GM12873 (cell line): ENCODE results near the gene PYDC1.

Experiments
- TF ChIP-seq, protein P1 (sequence below): IDR thresholded peaks from 2 replicates; pipeline ENCODE4 v1.5.1; 2012; ENCODE audit warnings: low read depth, mild to moderate bottlenecking, moderate library complexity, low read length, control low read depth; ENCODE audit not compliant: insufficient read depth; ENCODE audit errors: missing control alignments

Gene PYDC1

GRCh38 chr16:31184888-31185287 is 32.0 kb downstream of the PYDC1 start:
- TF ChIP-seq, protein P1, sequence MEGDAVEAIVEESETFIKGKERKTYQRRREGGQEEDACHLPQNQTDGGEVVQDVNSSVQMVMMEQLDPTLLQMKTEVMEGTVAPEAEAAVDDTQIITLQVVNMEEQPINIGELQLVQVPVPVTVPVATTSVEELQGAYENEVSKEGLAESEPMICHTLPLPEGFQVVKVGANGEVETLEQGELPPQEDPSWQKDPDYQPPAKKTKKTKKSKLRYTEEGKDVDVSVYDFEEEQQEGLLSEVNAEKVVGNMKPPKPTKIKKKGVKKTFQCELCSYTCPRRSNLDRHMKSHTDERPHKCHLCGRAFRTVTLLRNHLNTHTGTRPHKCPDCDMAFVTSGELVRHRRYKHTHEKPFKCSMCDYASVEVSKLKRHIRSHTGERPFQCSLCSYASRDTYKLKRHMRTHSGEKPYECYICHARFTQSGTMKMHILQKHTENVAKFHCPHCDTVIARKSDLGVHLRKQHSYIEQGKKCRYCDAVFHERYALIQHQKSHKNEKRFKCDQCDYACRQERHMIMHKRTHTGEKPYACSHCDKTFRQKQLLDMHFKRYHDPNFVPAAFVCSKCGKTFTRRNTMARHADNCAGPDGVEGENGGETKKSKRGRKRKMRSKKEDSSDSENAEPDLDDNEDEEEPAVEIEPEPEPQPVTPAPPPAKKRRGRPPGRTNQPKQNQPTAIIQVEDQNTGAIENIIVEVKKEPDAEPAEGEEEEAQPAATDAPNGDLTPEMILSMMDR, result no peak

- TF ChIP-seq, protein P1, result no peak
Measured at GRCh38 chr16:31183432-31184428, 33.2 kb downstream of the PYDC1 start.

DNA sequence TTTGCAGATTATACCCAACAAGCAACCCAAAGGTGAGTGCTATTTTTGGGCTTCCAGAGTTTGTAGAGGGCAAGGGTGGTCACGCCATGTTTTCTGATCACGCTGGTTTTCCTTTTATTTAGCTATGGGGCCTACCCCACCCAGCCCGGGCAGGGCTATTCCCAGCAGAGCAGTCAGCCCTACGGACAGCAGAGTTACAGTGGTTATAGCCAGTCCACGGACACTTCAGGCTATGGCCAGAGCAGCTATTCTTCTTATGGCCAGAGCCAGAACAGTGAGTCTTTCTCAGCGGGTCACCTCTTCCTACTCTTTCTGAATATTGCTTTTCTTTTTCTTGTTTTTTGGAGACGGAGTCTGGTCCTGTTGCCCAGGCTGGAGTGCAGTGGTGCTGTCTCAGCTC is 34.5 kb downstream of the PYDC1 start:
- TF ChIP-seq, protein P1, result no peak

DNA sequence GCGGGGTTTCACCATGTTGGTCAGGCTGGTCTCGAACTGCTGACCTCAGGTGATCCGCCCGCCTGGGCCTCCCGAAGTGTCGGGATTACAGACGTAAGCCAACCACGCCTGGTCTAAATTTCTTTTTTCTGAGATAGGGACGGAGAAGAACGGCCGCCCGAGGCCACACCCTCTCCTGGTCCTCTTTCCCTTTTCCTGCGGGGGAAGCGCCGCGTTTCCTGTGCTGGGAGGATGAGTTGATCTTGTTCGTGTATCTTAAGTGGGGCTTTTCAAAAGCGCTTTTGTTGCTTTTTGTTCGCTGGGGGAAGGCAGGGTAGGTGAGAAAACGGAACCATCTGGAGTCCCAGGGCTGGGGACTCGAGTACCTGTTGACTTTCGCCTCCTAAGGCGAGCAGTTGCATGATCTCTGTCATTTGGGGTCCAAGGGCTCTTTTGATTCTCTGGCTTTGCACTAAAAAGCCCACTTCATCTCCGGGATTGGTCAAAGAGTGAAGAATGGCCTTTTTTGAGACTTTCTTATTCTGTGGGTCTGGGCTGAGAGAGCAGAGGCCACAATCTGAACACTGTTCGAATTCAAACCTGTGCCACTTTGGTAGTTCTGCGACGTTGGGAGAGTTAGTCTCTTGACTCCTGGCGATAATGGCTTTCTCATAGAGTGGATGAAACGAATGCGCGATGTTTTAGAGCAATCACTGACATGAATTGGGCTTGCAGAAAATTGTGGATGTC is 35.7 kb downstream of the PYDC1 start:
- TF ChIP-seq, protein P1, result no peak

DNA sequence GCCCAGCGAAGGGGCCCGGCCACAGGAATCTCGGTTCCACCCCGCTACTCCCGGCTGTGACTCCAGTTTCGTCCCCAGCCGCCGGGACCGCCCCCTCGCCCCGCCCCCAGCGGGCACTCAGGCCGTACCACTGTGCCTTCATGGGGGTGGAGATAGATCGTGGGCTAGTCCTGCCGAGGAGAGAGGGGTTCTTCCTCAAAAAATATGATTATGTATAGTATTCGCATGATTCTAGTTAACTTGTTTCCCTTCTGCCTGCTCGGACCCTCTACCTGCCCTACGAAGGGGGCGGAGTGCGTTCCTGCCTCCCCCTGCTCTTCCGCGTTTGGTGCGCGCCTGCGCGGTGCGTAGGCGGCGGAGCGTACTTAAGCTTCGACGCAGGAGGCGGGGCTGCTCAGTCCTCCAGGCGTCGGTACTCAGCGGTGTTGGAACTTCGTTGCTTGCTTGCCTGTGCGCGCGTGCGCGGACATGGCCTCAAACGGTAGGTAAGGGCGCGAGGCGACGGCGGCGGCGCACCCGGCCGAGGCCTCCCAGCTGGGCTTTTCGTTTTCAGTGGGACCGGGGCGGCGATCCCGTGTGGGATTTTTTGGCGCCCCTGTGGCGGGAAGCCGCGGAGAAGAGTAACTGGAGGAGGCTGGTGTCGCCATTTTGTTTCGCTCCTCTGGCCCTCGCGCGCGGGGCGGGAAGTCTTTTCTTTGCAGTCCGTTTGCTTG is 37.0 kb downstream of the PYDC1 start, which contains the start of gene FUS:
TSS of gene FUS (plus strand) at position 393 of the 713 bp plus-strand sequence. CDS start at position 469, 76 bp downstream.
- TF ChIP-seq, protein P1, result no peak

- TF ChIP-seq, protein P1, result no peak
Measured at GRCh38 chr16:31179219-31179746, 37.7 kb downstream of the PYDC1 start.

- TF ChIP-seq, protein P1, result no peak
Measured at GRCh38 chr16:31177136-31177535, 39.8 kb downstream of the PYDC1 start.
